ENCODE data around the gene SNX20. TPM values are rescaled to one million over a fixed set of nuclear protein-coding genes. Genes with fewer than 3 reads are reported as not detected.
A peak's percentile ranks its signal among the peaks of the same experiment; 100 is the strongest.

The SNX20 gene
- total and polyA plus RNA-seq, 2 of the 13 experiments (the other 11 are each of a cell fraction or from before 2014, with no cell fraction given): not detected

GRCh38 chr16:50628156-50628802 is 52.8 kb downstream of the SNX20 start:
- in situ Hi-C loops (cut with HindIII; ENCODE audit: extremely low pct_ligation_motif_present, low pct_unique_long_range_greater_than_20kb): no loop called here
- H4K20me1 ChIP-seq (ENCODE audit: insufficient read depth, low read length): peaks cover 59% of the 10 kb centered on the region
- no peak for DNase-seq (ENCODE audit: low spot score)
- no peaks in the 10 kb centered on the region for H3K79me2 ChIP-seq (ENCODE audit: insufficient read depth, low read length)
- no peak for ATAC-seq
- BruUV-seq (replicated peaks): TSS peak; percentile 13
- H3K9me3 ChIP-seq (ENCODE audit: low read length): no peaks in the 10 kb centered on the region
- ChIA-PET POLR2A (interaction anchor here (1.6 kb wide), 1 partner anchor 80 kb away, joined by 4 read pairs; the partner anchor contains the start of gene NKD1), CTCF (ENCODE audit: low intra/inter-chr PET ratio, low total read pairs) (no interaction called here)
- H3K4me1 ChIP-seq (ENCODE audit: insufficient read depth, low read length): peaks cover 12% of the 10 kb centered on the region; the same call in 1 of the 2 replicates
- H3K4me2 ChIP-seq (ENCODE audit: low read depth, low read length): no peak overlapping the region
- no peak overlapping the region for H3K4me3 ChIP-seq (replicated peaks in 1 of 3; ENCODE audit: insufficient read depth in 1 of 3, low read depth in 2 of 3, low read length in 3 of 3)
- H3K27me3 ChIP-seq (ENCODE audit: control insufficient read depth in 1 of 2, insufficient read depth in 2 of 2, low read length in 2 of 2): no peaks in the 10 kb centered on the region
- TF ChIP-seq ZNF343 (CRISPR knock-in tag; IDR thresholded peaks at IDR 0.05) (no peak), KDM2A (CRISPR knock-in tag; IDR thresholded peaks at IDR 0.05; ENCODE audit: borderline replicate concordance, low read depth) (no peak), POLR2A (IDR thresholded peaks at IDR 0.05; ENCODE audit: insufficient read depth in 1 of 2, low read depth in 2 of 2, low read length in 2 of 2) (peak in 1 of 2 experiments; percentile 2; a peak in 1 of 4 replicates), RBM22 (optimal IDR thresholded peaks at IDR 0.05; ENCODE audit: low read length) (peak; percentile 94), AGO2 (optimal IDR thresholded peaks at IDR 0.05; ENCODE audit: low read depth, low read length) (peak; percentile 59), POLR2G (IDR thresholded peaks at IDR 0.05; ENCODE audit: low read depth, low read length) (peak; percentile 64), ZNF776 (CRISPR knock-in tag; IDR thresholded peaks at IDR 0.05) (0 out of 2 replicates have a peak, but pooled peaks have one; percentile 43), ZC3H13 (CRISPR knock-in tag; IDR thresholded peaks at IDR 0.05) (no peak), MTF2 (CRISPR knock-in tag; IDR thresholded peaks at IDR 0.05; ENCODE audit: borderline replicate concordance) (no peak)
- H3K9ac ChIP-seq (ENCODE audit: insufficient read depth, low read depth, low read length): no peak overlapping the region
- peaks cover 84 to 100% of the 10 kb centered on the region in 2 experiments for H3K36me3 ChIP-seq (replicated peaks in 1 of 2; ENCODE audit: control insufficient read depth in 1 of 2, insufficient read depth in 2 of 2, low read length in 2 of 2)
- no peak overlapping the region for H2AFZ ChIP-seq (ENCODE audit: low read length)
- FAIRE-seq: peak; percentile 30
- no peak overlapping the region for H3K27ac ChIP-seq (ENCODE audit: extremely low read length, insufficient read depth, low read length)
- intact Hi-C loops (cut with micrococcal nuclease; ENCODE audit: unreplicated experiment): no loop called here
- 98% methylated on average over 9 of the region's 9 CpGs for WGBS (ENCODE audit: low lambda C conversion rate)

- H3K79me2 ChIP-seq (ENCODE audit: insufficient read depth, low read length): no peaks in the 10 kb centered on the region
- H3K4me1 ChIP-seq (ENCODE audit: insufficient read depth, low read length): peaks cover 12% of the 10 kb centered on the region; the same call in 1 of the 2 replicates
- no peak for DNase-seq (ENCODE audit: low spot score)
- no peak overlapping the region for H3K9ac ChIP-seq (ENCODE audit: insufficient read depth, low read depth, low read length)
- no peak overlapping the region for H3K4me2 ChIP-seq (ENCODE audit: low read depth, low read length)
- no peak overlapping the region for H3K27ac ChIP-seq (ENCODE audit: extremely low read length, insufficient read depth, low read length)
- FAIRE-seq: no peak
- H3K27me3 ChIP-seq (ENCODE audit: control insufficient read depth in 1 of 2, insufficient read depth in 2 of 2, low read length in 2 of 2): no peaks in the 10 kb centered on the region
- BruUV-seq (replicated peaks): no TSS peak
- intact Hi-C loops (cut with micrococcal nuclease; ENCODE audit: unreplicated experiment): no loop called here
- ChIA-PET POLR2A (interaction anchor here (1.6 kb wide), 1 partner anchor 79 kb away, joined by 4 read pairs; the partner anchor contains the start of gene NKD1), CTCF (ENCODE audit: low intra/inter-chr PET ratio, low total read pairs) (no interaction called here)
- H3K4me3 ChIP-seq (replicated peaks in 1 of 3; ENCODE audit: insufficient read depth in 1 of 3, low read depth in 2 of 3, low read length in 3 of 3): no peak overlapping the region
- peaks cover 67% of the 10 kb centered on the region for H4K20me1 ChIP-seq (ENCODE audit: insufficient read depth, low read length)
- no peak overlapping the region for H2AFZ ChIP-seq (ENCODE audit: low read length)
- H3K36me3 ChIP-seq (replicated peaks in 1 of 2; ENCODE audit: control insufficient read depth in 1 of 2, insufficient read depth in 2 of 2, low read length in 2 of 2): peaks cover 89 to 100% of the 10 kb centered on the region in 2 experiments
- no peaks in the 10 kb centered on the region for H3K9me3 ChIP-seq (ENCODE audit: low read length)
- in situ Hi-C loops (cut with HindIII; ENCODE audit: extremely low pct_ligation_motif_present, low pct_unique_long_range_greater_than_20kb): no loop called here
- no peak for ATAC-seq
- 97% methylated on average over 10 of the region's 10 CpGs for WGBS (ENCODE audit: low lambda C conversion rate)
- TF ChIP-seq, protein P1, sequence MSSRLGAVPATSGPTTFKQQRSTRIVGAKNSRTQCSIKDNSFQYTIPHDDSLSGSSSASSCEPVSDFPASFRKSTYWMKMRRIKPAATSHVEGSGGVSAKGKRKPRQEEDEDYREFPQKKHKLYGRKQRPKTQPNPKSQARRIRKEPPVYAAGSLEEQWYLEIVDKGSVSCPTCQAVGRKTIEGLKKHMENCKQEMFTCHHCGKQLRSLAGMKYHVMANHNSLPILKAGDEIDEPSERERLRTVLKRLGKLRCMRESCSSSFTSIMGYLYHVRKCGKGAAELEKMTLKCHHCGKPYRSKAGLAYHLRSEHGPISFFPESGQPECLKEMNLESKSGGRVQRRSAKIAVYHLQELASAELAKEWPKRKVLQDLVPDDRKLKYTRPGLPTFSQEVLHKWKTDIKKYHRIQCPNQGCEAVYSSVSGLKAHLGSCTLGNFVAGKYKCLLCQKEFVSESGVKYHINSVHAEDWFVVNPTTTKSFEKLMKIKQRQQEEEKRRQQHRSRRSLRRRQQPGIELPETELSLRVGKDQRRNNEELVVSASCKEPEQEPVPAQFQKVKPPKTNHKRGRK (CRISPR knock-in tag; IDR thresholded peaks at IDR 0.05): no peak
- TF ChIP-seq, protein P2, sequence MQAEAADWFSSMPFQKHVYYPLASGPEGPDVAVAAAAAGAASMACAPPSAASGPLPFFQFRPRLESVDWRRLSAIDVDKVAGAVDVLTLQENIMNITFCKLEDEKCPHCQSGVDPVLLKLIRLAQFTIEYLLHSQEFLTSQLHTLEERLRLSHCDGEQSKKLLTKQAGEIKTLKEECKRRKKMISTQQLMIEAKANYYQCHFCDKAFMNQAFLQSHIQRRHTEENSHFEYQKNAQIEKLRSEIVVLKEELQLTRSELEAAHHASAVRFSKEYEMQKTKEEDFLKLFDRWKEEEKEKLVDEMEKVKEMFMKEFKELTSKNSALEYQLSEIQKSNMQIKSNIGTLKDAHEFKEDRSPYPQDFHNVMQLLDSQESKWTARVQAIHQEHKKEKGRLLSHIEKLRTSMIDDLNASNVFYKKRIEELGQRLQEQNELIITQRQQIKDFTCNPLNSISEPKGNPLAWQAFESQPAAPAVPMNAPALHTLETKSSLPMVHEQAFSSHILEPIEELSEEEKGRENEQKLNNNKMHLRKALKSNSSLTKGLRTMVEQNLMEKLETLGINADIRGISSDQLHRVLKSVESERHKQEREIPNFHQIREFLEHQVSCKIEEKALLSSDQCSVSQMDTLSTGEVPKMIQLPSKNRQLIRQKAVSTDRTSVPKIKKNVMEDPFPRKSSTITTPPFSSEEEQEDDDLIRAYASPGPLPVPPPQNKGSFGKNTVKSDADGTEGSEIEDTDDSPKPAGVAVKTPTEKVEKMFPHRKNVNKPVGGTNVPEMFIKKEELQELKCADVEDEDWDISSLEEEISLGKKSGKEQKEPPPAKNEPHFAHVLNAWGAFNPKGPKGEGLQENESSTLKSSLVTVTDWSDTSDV (CRISPR knock-in tag; IDR thresholded peaks at IDR 0.05): no peak
- TF ChIP-seq, protein P3, sequence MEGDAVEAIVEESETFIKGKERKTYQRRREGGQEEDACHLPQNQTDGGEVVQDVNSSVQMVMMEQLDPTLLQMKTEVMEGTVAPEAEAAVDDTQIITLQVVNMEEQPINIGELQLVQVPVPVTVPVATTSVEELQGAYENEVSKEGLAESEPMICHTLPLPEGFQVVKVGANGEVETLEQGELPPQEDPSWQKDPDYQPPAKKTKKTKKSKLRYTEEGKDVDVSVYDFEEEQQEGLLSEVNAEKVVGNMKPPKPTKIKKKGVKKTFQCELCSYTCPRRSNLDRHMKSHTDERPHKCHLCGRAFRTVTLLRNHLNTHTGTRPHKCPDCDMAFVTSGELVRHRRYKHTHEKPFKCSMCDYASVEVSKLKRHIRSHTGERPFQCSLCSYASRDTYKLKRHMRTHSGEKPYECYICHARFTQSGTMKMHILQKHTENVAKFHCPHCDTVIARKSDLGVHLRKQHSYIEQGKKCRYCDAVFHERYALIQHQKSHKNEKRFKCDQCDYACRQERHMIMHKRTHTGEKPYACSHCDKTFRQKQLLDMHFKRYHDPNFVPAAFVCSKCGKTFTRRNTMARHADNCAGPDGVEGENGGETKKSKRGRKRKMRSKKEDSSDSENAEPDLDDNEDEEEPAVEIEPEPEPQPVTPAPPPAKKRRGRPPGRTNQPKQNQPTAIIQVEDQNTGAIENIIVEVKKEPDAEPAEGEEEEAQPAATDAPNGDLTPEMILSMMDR (CRISPR knock-in tag; IDR thresholded peaks at IDR 0.05): peak; percentile 21; the same call in 1 of the 2 replicates
Measured at GRCh38 chr16:50627419-50627818, 53.7 kb downstream of the SNX20 start.

Measured in HepG2 (cell line).